Stimulated activated CD4-positive, alpha-beta T cell treated with anti-CD3 and anti-CD28 coated beads, Interleukin-15, amount 100 ng/mL, for 48 hours (primary cell): ENCODE data around the gene TMED4.
A peak's percentile ranks its signal among the peaks of the same experiment; 100 is the strongest.

Experiments used
- DNase-seq, 2 donors: peaks; one replicate each; pipeline ENCODE4 v3.0.0-alpha.2; 2020; ENCODE audit warnings: low read depth in 2 of 2

Gene TMED4

DNA sequence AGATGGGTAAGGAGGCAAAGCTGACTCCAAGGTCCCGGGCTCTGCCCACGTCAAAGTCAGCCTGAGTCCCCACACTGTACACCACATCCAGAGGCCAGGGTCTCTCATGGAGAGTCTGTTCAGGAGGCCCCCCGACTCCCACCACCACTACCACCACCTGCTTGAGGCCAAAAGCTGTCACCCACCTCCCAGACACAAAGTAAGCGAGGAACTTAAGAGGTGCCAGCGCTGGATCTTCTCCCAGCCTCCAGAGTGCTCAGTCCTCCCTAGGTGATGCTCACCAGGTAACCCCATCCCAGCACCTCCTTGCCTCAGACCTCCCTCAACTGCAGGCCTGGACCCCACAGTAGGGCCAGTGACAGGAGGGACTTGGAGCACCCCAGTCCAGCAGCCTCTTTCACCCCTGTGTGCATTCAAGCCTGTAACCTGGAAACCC is 41.4 kb downstream of the TMED4 start:
- no peak for DNase-seq

DNA sequence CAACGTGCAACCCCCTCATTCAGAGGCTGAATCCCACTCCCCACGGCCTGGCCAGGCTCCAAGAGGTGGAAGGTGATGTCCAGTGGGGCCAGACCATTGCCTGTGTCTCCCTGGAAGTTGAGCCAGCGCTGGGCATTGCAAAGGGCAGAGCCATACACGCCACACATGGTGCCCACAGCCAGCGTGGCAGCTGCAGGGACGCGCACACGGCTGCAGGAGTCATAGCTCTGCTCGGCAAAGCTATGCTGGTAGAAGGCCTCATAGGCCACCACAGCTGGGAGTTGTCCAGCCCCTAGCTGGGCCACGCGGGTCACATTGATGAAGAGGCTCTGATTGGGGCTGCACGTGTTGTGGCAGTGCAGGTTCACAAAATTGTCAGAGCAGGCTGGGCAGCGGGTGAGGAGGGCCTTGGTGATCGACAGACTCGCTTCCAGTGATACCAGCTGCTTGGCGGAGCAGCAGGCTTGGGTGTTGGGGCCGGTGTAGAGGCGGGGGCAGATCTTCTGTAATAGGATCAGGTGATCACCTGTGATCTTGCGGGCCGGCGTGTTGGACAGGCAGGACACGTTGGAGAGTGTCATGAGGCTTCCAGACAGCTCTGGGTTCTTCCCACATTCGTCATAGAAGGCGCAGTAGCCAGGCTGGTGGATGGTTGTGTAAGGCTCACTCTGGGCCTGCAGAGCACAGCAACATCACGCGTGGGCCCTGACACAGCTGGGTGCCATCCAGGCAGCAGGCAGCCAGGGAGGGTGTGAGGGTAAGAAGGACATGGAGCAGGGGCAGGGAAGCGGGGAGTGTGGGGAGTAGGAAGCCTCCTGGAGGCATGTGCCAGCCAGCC is 42.1 kb downstream of the TMED4 start:
- no peak for DNase-seq

DNA sequence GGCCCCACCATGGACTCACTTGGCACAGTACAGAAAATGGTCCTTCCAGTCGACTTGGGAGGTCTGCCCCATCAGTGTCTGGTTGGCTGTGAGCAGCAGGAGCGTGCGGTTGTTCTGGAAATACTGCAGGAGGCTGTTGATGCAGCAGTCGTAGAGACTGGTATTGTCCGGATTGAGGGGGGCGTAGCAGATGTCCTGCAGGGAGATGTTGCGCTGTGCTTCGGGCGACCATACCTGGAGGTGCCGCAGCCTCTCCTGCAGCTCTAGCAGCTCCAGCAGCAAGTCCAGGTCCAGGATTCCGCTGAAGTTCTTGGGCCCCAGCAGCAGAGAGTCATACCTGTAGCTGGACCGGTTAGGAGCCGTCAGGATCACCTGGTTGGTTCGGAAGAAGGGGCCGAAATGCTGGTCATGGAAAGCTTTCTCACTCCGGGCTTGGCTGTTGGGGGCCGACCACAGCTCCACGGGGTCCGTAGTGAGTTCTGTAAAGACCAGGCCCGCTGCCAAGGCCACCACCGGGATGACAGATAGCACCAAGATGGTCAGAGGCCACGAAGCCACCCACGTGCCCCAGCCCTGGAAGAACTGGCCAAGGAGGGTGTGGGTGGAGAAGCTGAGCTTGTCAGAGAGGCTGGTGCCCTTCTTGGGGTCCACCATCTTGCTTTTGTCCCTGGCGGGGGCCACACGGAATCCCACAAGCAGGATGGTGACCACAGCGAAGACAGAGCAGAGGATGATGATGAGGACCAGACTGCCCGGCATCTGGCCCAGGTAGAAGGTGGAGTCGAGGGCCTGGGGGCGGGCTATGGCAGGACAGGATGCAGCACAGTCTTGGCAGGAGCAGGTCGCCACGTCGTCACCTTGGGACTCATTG is 43.0 kb downstream of the TMED4 start:
- no peak for DNase-seq

DNA sequence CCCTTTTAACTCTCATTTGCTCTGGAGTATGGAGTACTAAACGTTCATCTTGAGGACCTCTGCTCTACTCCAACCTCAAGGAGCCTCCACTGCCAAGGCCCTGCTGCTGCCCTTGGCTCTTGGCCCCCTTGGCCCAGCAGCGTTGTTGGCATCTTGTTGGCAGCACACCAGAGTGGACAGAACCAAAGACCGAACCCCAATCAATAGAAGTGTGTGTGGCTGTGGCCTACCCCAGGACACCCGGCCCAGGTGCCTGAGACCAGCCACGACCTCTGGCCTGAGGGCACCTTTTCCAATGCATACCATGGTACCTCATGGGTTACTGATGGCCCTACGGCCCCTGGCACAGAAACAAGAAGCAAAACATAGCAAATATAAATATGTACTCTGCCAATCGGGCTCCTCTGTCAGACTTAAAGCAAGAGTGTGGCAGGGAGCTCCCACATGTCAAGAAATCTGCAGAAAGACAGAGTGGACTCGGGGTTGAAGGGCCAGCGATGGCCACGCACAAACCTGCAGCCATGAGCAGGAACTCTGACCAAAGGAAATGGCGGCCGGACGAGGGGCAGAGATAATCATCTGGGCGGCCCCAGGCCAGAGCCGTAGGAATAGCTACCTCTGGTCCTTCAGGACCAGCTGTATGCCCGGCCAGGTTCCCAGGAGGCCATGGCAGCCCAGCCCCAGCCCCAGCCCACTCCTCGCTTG is 43.8 kb downstream of the TMED4 start:
- DNase-seq = no peak

GRCh38 chr7:44537442-44537841 is 44.6 kb downstream of the TMED4 start:
- DNase-seq = no peak

- no peak for DNase-seq
These were observed 45.9 kb downstream of the TMED4 start for GRCh38 chr7:44536090-44536489.

GRCh38 chr7:44535348-44536064 is 46.5 kb downstream of the TMED4 start:
- DNase-seq = no peak

DNA sequence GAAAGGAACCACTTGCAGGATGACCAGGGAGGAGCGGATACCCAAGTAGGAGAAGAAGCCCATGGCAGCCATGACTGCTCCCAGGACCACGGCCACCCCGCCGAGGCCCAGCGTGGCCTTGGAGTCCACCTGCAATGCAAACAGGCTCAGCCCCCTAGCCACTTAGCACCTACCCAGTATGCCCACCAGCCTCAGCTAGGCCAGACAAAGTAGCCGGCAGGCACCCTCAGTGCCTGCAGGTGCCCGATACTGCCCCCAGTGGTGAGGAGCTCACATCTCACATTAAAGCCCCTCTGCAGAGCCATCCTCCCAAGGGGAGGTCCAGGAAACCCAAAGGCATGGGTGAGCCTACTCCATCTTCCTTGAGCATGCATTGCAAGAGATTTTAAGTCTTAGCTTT is 47.5 kb downstream of the TMED4 start:
- peak; percentile 30 to 54 for DNase-seq

- no peak for DNase-seq
These were observed 47.9 kb downstream of the TMED4 start for GRCh38 chr7:44534087-44534486.

DNA sequence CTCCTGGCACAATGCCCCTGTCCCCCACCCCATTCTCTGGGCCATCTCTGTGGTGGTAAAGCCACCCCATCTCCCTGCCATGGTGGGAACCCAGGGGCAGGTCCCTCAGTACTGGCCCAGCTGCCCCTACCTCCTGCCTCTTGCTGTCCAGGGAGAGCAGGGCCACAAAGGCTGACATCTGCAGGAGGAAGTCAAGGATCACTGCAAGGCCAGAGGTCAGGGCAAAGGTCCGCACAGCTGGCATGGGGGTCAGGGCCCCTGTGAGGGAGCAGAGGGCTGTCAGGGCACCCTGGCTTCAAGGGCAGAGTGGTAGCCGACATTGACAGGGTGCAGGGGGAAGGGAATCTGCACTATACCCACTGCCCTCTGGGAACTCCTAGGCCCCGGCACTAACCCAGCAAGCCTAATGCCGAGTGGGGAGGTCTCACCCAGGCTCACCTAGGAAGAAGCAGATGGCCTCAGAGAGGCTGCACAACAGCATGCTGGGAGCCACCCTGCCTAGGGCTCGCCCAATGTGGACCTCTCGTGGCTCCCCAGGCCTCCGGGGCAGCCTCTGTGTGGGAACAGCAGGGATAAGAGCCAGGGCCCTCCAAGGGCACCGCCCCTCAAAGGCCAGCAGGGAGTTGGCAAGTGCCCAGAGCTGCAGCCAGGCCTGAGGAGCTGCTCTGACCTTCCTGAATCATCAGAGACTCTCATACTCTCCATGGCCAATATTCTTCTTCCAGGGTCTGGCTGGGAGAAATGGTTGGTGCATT is 48.6 kb downstream of the TMED4 start:
- DNase-seq = no peak

DNA sequence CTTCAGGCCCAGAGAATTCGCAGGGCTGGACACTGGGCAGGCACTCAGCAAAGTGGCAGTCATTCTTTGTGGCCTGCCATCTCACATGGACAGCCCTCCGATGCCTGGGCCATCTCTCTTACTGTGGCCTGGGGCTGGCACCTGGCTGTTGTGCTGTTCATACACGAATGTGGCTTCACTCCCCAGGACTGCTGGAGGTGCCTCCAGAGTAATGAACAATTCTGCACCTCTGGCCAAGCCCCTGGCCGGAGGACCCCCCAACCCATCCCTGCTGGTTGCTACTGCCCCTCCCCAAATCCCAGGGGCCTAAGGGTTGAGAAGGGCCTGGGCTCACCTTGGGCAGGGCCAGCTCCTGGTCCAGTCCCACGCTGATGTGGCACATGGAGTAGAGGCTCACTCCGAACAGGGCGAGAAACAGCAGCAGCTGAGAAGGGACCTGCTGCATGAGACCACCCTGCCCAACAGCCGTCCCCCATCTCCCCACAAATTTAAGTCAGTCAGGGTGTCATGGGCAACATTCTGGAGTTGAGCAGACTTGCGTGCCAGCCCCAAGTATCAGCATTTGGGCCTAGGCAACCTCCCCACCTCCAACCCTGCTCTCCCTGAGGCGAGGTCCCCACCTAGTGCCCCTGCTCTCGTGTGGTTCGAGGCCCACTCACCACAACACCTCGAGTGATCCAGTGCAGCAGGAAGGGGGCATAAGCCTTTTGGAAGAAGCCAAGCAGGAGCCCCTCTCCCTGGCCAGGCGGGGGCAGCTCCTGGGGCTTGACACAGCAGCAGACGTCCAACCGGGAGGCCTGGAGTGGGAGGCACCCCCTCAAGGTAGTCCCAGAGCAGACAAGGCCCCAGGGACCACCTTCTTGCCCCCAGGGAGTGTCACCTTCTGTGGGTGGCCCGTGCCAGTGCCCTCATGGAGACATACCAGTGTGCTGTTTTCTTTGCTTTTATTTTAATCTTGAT is 50.3 kb downstream of the TMED4 start:
- no peak for DNase-seq

- DNase-seq = no peak
These were observed 51.0 kb downstream of the TMED4 start for GRCh38 chr7:44530990-44531389.
